Right ventricle myocardium superior (tissue), 1 donor: ENCODE measurements around the gene FBLN1. TPM values are rescaled to one million over a fixed set of nuclear protein-coding genes. Genes with fewer than 3 reads are reported as not detected.
"Not testable (repeated sequence)": the region's sequence is repeated elsewhere in the genome, so short reads cannot be mapped to it uniquely, and the experiment has no call there.

Source experiments
- ATAC-seq: fragments of 200-7000 bp; cut with Tn5 transposase; one replicate; pipeline ENCODE4 v1.9.1; 2020; ENCODE audit warnings: mild to moderate bottlenecking; ENCODE audit not compliant: poor library complexity
- DNase-seq: peaks from one replicate; pipeline ENCODE4 v3.0.0-alpha.2; 2020
- intact Hi-C: fragments of 100-400 bp; cut with DNase I; formaldehyde crosslinking; loops from one replicate; pipeline ENCODE4 v1.11.2; 2022
- total RNA-seq: library from RNA; stranded (reverse); fragmentation: NEBNext Ultra II Directional; extraction: Animal tissue kit (Norgen Biotek cat#: 25700); gene quantifications from one replicate; pipeline ENCODE4 v1.2.1, GENCODE V29; 2021
- donor health status: DM: no; HTN: yes; CAD: no; lungs with severe emphysema.

The FBLN1 gene
- total RNA-seq, 1 donor from 2014 or later: 89.5 TPM

DNA sequence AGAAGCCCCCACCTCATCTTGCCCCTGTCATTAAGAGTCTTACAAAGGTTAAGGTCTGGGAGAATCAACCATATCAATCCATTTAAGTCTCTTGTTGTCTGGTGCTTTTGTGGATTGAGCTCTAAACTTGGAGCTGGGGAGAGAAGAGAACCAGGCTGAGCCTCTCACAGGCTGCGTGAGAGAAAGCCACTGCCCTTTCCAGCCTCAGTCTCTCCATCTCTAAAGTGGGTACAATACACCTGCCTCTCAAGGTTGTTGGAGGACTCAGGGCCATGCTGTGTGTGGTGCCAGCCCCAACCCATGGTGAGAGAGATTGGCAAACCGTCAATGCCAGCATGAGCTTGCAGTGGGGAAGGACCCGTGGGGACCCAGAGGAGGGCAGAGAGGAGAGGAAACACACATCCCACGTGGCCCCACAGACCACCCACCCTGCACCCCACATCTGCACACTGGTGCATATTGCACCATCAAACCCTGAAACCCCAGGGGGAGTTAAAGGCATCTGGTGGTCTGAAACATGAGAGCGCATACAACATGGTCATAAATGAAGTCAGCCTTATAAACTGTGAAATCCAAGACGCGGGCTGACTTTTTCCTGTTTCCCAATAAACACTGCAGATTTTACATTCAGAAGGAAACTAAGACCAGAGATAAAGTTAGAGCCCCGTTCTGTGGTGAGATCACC, 27.5 kb upstream of the FBLN1 start:
- intact Hi-C loops: no loop called here
- ATAC-seq: no peak
- DNase-seq: no peak

GRCh38 chr22:45475851-45476514, 26.7 kb upstream of the FBLN1 start:
- ATAC-seq (peak; percentile 31), DNase-seq (no peak)
- intact Hi-C loops: no loop called here

- ATAC-seq: no peak
- intact Hi-C loops: no loop called here
- DNase-seq: no peak
These were observed 25.9 kb upstream of the FBLN1 start for GRCh38 chr22:45476814-45477213.

- ATAC-seq (no peak), DNase-seq (no peak)
- intact Hi-C loops: no loop called here
These were observed 25.1 kb upstream of the FBLN1 start for GRCh38 chr22:45477366-45478107.

- ATAC-seq (peak; percentile 46), DNase-seq (no peak)
- intact Hi-C loops: no loop called here
These were observed 24.4 kb upstream of the FBLN1 start for GRCh38 chr22:45478108-45478771.

- no peak for ATAC-seq
- intact Hi-C loops: no loop called here
- DNase-seq: no peak
These were observed 22.0 kb upstream of the FBLN1 start for GRCh38 chr22:45480717-45481116.

GRCh38 chr22:45481661-45482060, 21.0 kb upstream of the FBLN1 start:
- intact Hi-C loops: no loop called here
- DNase-seq: no peak
- ATAC-seq: no peak

- DNase-seq (no peak), ATAC-seq (no peak)
- intact Hi-C loops: no loop called here
These were observed 20.5 kb upstream of the FBLN1 start for GRCh38 chr22:45482169-45482568.

GRCh38 chr22:45483319-45483718, 19.4 kb upstream of the FBLN1 start:
- intact Hi-C loops: no loop called here
- ATAC-seq (no peak), DNase-seq (no peak)

DNA sequence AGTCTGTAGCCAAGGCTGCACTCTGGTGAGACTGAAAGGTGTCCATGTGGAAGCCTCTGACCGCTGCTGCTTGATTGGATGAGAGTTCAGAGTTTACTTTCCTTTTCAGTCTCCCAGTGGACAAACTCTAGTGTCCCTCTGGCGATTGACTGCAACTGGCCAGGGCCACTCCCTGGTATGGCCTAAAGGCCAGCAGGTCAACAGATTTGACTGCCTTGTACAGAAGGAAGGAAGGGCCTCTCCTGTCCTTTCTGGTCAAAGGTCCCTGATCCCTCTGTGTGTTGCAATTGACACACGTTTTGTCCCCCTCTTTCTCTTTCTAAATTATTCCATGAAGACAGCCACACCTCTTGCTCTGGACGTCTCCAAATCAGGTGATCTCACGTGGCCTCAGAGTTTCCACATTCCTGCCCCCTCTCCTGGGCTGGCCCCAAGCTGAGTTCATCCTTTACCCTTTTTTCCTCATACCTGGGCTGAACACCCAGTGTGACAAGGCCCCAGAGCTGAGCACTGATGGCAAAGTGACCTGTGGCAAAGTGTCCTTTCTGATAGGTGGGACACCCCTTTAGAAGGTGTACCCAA, 18.7 kb upstream of the FBLN1 start:
- ATAC-seq (no peak), DNase-seq (no peak)
- intact Hi-C loops: no loop called here

- intact Hi-C loops: no loop called here
- ATAC-seq (no peak), DNase-seq (no peak)
These were observed 17.9 kb upstream of the FBLN1 start for GRCh38 chr22:45484742-45485141.

DNA sequence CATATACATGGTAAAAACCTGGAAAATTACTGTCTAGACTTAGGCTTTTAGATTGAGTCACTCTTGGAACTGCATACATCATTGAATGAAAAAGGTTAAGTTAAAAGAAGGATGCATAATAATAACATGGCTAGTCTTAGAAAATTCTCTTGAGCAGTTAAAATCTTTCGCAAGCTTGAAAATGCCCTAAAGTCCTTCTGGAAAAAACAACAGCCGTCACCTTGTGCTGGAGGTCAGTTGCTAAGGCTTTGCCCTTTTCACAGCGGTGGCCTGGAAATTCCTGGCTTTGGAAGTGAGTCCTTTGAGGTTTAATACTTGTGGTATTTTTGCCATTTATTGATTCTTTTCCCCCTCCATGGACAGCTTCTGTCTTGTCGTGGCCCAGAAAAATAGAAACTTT, 17.4 kb upstream of the FBLN1 start:
- ATAC-seq (no peak), DNase-seq (no peak)
- intact Hi-C loops: no loop called here

- ATAC-seq (no peak), DNase-seq (no peak)
- intact Hi-C loops: no loop called here
These were observed 13.8 kb upstream of the FBLN1 start for GRCh38 chr22:45488764-45489370.

- intact Hi-C loops: no loop called here
- DNase-seq (no peak), ATAC-seq (no peak)
These were observed 11.8 kb upstream of the FBLN1 start for GRCh38 chr22:45490836-45491235.

DNA sequence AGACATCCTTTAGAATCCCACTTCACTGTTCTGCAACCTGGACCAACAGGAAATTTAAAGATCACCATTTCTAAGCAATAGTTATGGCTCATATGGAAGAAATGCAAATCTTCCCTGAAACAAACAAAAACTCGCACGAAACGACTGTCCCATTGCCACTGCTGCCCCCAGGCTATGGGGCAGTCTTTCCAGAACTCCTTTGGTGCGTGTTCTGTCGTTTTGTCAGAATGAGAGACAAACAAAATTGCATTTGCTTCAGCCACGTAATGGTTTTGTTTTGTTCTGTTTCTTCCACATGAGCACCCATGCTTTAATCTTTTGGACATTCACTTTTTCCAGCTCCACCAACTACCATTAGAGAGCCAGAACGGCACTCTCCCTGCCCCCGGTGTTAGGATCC, 10.8 kb upstream of the FBLN1 start:
- intact Hi-C loops: no loop called here
- no peak for ATAC-seq
- no peak for DNase-seq

- ATAC-seq (peak; percentile 55), DNase-seq (peak; percentile 45)
- intact Hi-C loops: no loop called here
These were observed 9.4 kb upstream of the FBLN1 start for GRCh38 chr22:45493286-45493771.

GRCh38 chr22:45494306-45494705, 8.4 kb upstream of the FBLN1 start:
- ATAC-seq, intact Hi-C loops, DNase-seq: not testable (repeated sequence)

- intact Hi-C loops, DNase-seq, ATAC-seq: not testable (repeated sequence)
These were observed 7.1 kb upstream of the FBLN1 start for GRCh38 chr22:45495616-45496015.
